Measurements from ENCODE around the gene KCNJ3. TPM values are rescaled to one million over a fixed set of nuclear protein-coding genes. Genes with fewer than 3 reads are reported as not detected.

The KCNJ3 gene
- total RNA-seq, 1 donor from 2014 or later = 0.26 TPM

DNA sequence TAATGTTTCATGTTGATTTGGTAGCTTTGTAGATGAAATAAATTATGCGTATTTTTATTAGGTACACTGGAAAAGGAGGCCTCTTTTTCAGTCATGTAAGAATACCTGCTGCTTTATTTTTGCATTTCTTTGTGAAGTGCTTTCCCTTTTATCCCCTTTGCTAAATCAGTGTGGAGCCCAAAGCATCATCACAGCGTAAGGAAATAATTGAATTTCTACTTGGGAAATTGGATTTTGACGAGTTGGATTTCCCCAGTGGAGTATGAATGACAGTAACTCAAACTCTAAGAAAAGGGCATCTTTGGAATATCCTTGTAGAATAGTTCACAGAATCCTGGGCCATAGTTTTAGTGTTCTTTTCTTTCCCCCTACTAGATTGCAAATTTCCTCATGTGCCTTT lies 97.2 kb downstream of the KCNJ3 start:
- no peaks in the 10 kb centered on the region for H3K36me3 ChIP-seq
- H3F3A ChIP-seq (ENCODE audit: low read depth) = no peaks in the 10 kb centered on the region
- H3K9me3 Mint-ChIP-seq = no peaks in the 10 kb centered on the region
- H3K79me2 ChIP-seq (ENCODE audit: low read depth) = no peaks in the 10 kb centered on the region
- H3K4me3 ChIP-seq = no peak overlapping the region
- no peaks in the 10 kb centered on the region for H4K20me1 ChIP-seq (ENCODE audit: low read depth)
- no peak overlapping the region for H3K27ac Mint-ChIP-seq
- H3K4me1 Mint-ChIP-seq = peaks cover 13% of the 10 kb centered on the region
- H3K4me3 Mint-ChIP-seq = no peak overlapping the region
- H3K27me3 Mint-ChIP-seq (ENCODE audit: insufficient read depth, low read depth) = no peaks in the 10 kb centered on the region
- peak overlapping the region; percentile 1 for H2AFZ ChIP-seq (replicated peaks)
- H3K4me1 ChIP-seq = peaks cover 7% of the 10 kb centered on the region
- TF ChIP-seq, protein P1, sequence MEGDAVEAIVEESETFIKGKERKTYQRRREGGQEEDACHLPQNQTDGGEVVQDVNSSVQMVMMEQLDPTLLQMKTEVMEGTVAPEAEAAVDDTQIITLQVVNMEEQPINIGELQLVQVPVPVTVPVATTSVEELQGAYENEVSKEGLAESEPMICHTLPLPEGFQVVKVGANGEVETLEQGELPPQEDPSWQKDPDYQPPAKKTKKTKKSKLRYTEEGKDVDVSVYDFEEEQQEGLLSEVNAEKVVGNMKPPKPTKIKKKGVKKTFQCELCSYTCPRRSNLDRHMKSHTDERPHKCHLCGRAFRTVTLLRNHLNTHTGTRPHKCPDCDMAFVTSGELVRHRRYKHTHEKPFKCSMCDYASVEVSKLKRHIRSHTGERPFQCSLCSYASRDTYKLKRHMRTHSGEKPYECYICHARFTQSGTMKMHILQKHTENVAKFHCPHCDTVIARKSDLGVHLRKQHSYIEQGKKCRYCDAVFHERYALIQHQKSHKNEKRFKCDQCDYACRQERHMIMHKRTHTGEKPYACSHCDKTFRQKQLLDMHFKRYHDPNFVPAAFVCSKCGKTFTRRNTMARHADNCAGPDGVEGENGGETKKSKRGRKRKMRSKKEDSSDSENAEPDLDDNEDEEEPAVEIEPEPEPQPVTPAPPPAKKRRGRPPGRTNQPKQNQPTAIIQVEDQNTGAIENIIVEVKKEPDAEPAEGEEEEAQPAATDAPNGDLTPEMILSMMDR (IDR thresholded peaks at IDR 0.05) = no peak
- no peak for TF ChIP-seq EZH2 (IDR thresholded peaks at IDR 0.05)
- no peaks in the 10 kb centered on the region for H3K36me3 Mint-ChIP-seq
- H3K9me3 ChIP-seq (ENCODE audit: low read depth) = no peaks in the 10 kb centered on the region
- DNase-seq (ENCODE audit: low spot score) = no peak
- H3K4me2 ChIP-seq = no peak overlapping the region
- H3K27ac ChIP-seq = no peak overlapping the region
- H3K27me3 ChIP-seq = no peaks in the 10 kb centered on the region
- no peak overlapping the region for H3K9ac ChIP-seq

DNA sequence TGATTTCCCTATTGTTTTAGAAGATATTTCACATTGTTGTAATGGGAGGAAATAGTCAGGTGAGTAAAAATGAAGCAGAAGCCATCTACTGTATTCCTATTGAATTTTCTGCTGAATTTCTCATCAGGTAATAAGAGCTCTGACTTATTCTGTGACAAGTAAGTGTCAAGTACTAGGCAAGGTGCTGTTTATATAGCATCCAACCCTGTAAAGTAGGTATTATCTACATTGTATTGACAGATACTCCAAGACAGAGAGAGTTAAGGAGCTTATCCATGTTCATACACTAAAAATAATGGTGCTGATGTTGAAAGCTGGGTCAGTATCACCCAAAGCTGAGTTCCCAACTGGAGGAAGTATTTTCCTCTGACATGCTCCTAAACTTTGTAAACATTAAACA lies 106.0 kb downstream of the KCNJ3 start:
- no peaks in the 10 kb centered on the region for H3K79me2 ChIP-seq (ENCODE audit: low read depth)
- no peaks in the 10 kb centered on the region for H3K27me3 ChIP-seq
- no peak overlapping the region for H2AFZ ChIP-seq (replicated peaks)
- H3K27ac ChIP-seq = no peak overlapping the region
- H3K4me3 Mint-ChIP-seq = no peak overlapping the region
- H3K9ac ChIP-seq = no peak overlapping the region
- no peaks in the 10 kb centered on the region for H3K4me1 ChIP-seq
- H3K27ac Mint-ChIP-seq = no peak overlapping the region
- H3K4me2 ChIP-seq = no peak overlapping the region
- H3K4me1 Mint-ChIP-seq = no peaks in the 10 kb centered on the region
- no peaks in the 10 kb centered on the region for H3K36me3 Mint-ChIP-seq
- no peak for DNase-seq (ENCODE audit: low spot score)
- TF ChIP-seq, protein P1 (IDR thresholded peaks at IDR 0.05) = no peak
- TF ChIP-seq EZH2phosphoT487 (IDR thresholded peaks at IDR 0.05) (no peak), EZH2 (IDR thresholded peaks at IDR 0.05) (no peak)
- H3K9me3 Mint-ChIP-seq = no peaks in the 10 kb centered on the region
- no peak overlapping the region for H3K4me3 ChIP-seq
- H3K36me3 ChIP-seq = no peaks in the 10 kb centered on the region
- H3K27me3 Mint-ChIP-seq (ENCODE audit: insufficient read depth, low read depth) = peaks cover 3% of the 10 kb centered on the region
- no peaks in the 10 kb centered on the region for H3K9me3 ChIP-seq (ENCODE audit: low read depth)
- no peaks in the 10 kb centered on the region for H3F3A ChIP-seq (ENCODE audit: low read depth)
- no peaks in the 10 kb centered on the region for H4K20me1 ChIP-seq (ENCODE audit: low read depth)

DNA sequence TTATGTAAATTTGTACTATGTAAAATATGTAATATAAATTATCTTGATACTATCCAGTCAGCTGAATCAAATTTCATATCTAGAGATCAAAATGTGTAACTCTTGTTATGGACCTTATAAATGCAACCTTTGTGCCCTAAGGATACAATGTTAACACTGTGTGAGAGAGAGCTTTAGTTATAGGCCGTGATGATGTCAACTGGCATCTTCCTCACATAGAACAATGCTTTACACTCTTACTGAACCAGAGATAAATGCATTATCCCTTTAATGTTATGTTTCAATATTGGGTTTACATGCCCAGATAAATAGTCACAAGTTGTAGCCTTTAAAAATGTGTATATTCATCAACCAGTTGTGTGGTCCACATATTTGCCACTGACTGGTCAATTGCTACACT lies 115.1 kb downstream of the KCNJ3 start:
- Histone ChIP-seq H3K36me3 (no peaks in the 10 kb centered on the region), H3K4me3 (no peak overlapping the region), H3K4me1 (no peaks in the 10 kb centered on the region), H3F3A (ENCODE audit: low read depth) (no peaks in the 10 kb centered on the region), H3K27ac (no peak overlapping the region), H2AFZ (replicated peaks) (no peak overlapping the region), H3K9ac (no peak overlapping the region), H3K79me2 (ENCODE audit: low read depth) (no peaks in the 10 kb centered on the region), H3K27me3 (no peaks in the 10 kb centered on the region), H3K9me3 (ENCODE audit: low read depth) (no peaks in the 10 kb centered on the region), H4K20me1 (ENCODE audit: low read depth) (no peaks in the 10 kb centered on the region), H3K4me2 (no peak overlapping the region)
- Mint-ChIP-seq H3K27ac (no peak overlapping the region), H3K9me3 (no peaks in the 10 kb centered on the region), H3K36me3 (no peaks in the 10 kb centered on the region), H3K4me1 (no peaks in the 10 kb centered on the region), H3K27me3 (ENCODE audit: insufficient read depth, low read depth) (no peaks in the 10 kb centered on the region), H3K4me3 (no peak overlapping the region)
- TF ChIP-seq EZH2 (IDR thresholded peaks at IDR 0.05) (no peak), EZH2phosphoT487 (IDR thresholded peaks at IDR 0.05) (no peak)
- TF ChIP-seq, protein P1 (IDR thresholded peaks at IDR 0.05) = no peak
- no peak for DNase-seq (ENCODE audit: low spot score)

DNA sequence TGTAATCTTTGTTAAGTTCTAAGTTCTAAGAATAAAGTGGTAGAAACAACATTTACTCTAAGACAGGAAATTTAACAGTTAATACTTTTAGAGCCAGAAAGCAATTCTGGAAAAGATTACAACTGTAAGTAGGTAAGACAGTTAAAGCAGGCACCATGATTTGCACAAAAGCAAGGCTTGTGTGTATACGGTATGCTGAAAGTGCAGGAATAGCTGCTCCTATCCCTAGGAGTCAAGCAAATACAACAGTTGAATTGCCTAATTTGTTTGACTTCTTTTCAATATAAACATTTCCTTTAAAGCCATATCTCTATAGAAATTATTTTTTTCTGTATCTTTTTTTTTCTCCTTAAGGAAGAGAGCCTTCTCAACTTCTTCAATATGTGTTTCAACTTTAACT lies 116.4 kb downstream of the KCNJ3 start:
- Mint-ChIP-seq H3K4me3 (no peak overlapping the region), H3K27me3 (ENCODE audit: insufficient read depth, low read depth) (no peaks in the 10 kb centered on the region), H3K27ac (no peak overlapping the region), H3K4me1 (no peaks in the 10 kb centered on the region), H3K9me3 (no peaks in the 10 kb centered on the region), H3K36me3 (no peaks in the 10 kb centered on the region)
- Histone ChIP-seq H3K9me3 (ENCODE audit: low read depth) (no peaks in the 10 kb centered on the region), H3K4me1 (no peaks in the 10 kb centered on the region), H3K4me3 (no peak overlapping the region), H3K79me2 (ENCODE audit: low read depth) (no peaks in the 10 kb centered on the region), H3F3A (ENCODE audit: low read depth) (no peaks in the 10 kb centered on the region), H3K27me3 (no peaks in the 10 kb centered on the region), H3K4me2 (no peak overlapping the region), H3K9ac (no peak overlapping the region), H3K36me3 (no peaks in the 10 kb centered on the region), H4K20me1 (ENCODE audit: low read depth) (no peaks in the 10 kb centered on the region), H2AFZ (replicated peaks) (no peak overlapping the region), H3K27ac (no peak overlapping the region)
- DNase-seq (ENCODE audit: low spot score) = no peak
- TF ChIP-seq, protein P1 (IDR thresholded peaks at IDR 0.05) = no peak
- TF ChIP-seq EZH2phosphoT487 (IDR thresholded peaks at IDR 0.05) (no peak), EZH2 (IDR thresholded peaks at IDR 0.05) (no peak)

Data from neural progenitor cell (in vitro differentiated cells).